Ascending aorta (tissue), 2 donors: ENCODE results near the gene FNIP2. TPM values are rescaled to one million over a fixed set of nuclear protein-coding genes. Genes with fewer than 3 reads are reported as not detected.
A peak's percentile ranks its signal among the peaks of the same experiment; 100 is the strongest.
"Not testable (repeated sequence)": the region's sequence is repeated elsewhere in the genome, so short reads cannot be mapped to it uniquely, and the experiment has no call there.

Experiments
- DNase-seq, 2 donors: peaks; one replicate each; pipeline ENCODE4 v3.0.0-alpha.2; 2019; ENCODE audit warnings: low spot score in 2 of 2
- H3K27ac ChIP-seq, 2 donors: fragments of 200-600 bp; sonication (generic); one replicate each; pipeline ENCODE4 v1.5.1; 2016 to 2017; ENCODE audit warnings: mild to moderate bottlenecking in 1 of 2
- H3K27me3 ChIP-seq: fragments of 200-600 bp; sonication (generic); one replicate; pipeline ENCODE4 v1.5.1; 2017
- H3K36me3 ChIP-seq, 2 donors: fragments of 200-600 bp; sonication (generic); one replicate each; pipeline ENCODE4 v1.5.1; 2016
- H3K4me1 ChIP-seq, 2 donors: fragments of 200-600 bp; sonication (generic); one replicate each; pipeline ENCODE4 v1.5.1; 2016 to 2017; ENCODE audit warnings: mild to moderate bottlenecking in 1 of 2
- H3K4me3 ChIP-seq, 2 donors: fragments of 200-600 bp; sonication (generic); one replicate each; pipeline ENCODE4 v1.5.1; 2016 to 2017; ENCODE audit warnings: mild to moderate bottlenecking in 1 of 2
- H3K9me3 ChIP-seq, 2 donors: fragments of 200-600 bp; sonication (generic); one replicate each; pipeline ENCODE4 v1.5.1; 2016
- CTCF ChIP-seq, 3 experiments: fragments of 200-600 bp in 2 of 3; fragments of 450-650 bp in 1 of 3; sonication (generic) in 2 of 3; IDR thresholded peaks; one replicate each; pipeline ENCODE4 v1.5.1; 2016 to 2019; ENCODE audit warnings: antibody characterized with exemption in 3 of 3, mild to moderate bottlenecking in 1 of 3, moderate library complexity in 1 of 3
- intact Hi-C: fragments of 100-400 bp; cut with DNase I; formaldehyde crosslinking; loops from one replicate; pipeline ENCODE4 v1.15.1; 2023
- total RNA-seq: library from RNA; depleted of rRNA; stranded (reverse); fragments of >200 nt; gene quantifications from one replicate; pipeline ENCODE4 v1.1.0, GENCODE V29; 2016

The FNIP2 gene
- total RNA-seq, 1 donor from 2014 or later: 44.1 TPM

GRCh38 chr4:158826057-158826456, 57.2 kb downstream of the FNIP2 start:
- intact Hi-C loops: no loop called here
- H3K4me1 ChIP-seq: peaks cover 18 to 47% of the 10 kb centered on the region in 2 donors
- H3K27me3 ChIP-seq: no peaks in the 10 kb centered on the region
- H3K4me3 ChIP-seq: no peak overlapping the region
- no peaks in the 10 kb centered on the region for H3K9me3 ChIP-seq
- H3K27ac ChIP-seq: peak overlapping the region; percentile 80 to 87
- H3K36me3 ChIP-seq: peaks cover 11 to 14% of the 10 kb centered on the region in 2 donors
- no peak for TF ChIP-seq CTCF (IDR thresholded peaks at IDR 0.05)
- no peak for DNase-seq

- Histone ChIP-seq H3K27ac (peak overlapping the region in 1 of 2 donors; percentile 87), H3K4me3 (no peak overlapping the region), H3K27me3 (no peaks in the 10 kb centered on the region), H3K9me3 (no peaks in the 10 kb centered on the region), H3K36me3 (peaks cover 14 to 18% of the 10 kb centered on the region in 2 donors), H3K4me1 (peaks cover 14 to 39% of the 10 kb centered on the region in 2 donors)
- no peak for DNase-seq
- intact Hi-C loops: no loop called here
- TF ChIP-seq CTCF (IDR thresholded peaks at IDR 0.05): no peak
Observed at GRCh38 chr4:158826882-158827281, 58.1 kb downstream of the FNIP2 start.

- H3K36me3 ChIP-seq: peaks cover 20 to 23% of the 10 kb centered on the region in 2 donors
- H3K27me3 ChIP-seq: no peaks in the 10 kb centered on the region
- TF ChIP-seq CTCF (IDR thresholded peaks at IDR 0.05): no peak
- H3K4me3 ChIP-seq: no peak overlapping the region
- no peak for DNase-seq
- H3K27ac ChIP-seq: peak overlapping the region in 1 of 2 donors; percentile 87
- H3K9me3 ChIP-seq: no peaks in the 10 kb centered on the region
- peaks cover 14 to 36% of the 10 kb centered on the region in 2 donors for H3K4me1 ChIP-seq
- intact Hi-C loops: no loop called here
Observed at GRCh38 chr4:158827543-158827981, 58.7 kb downstream of the FNIP2 start.

DNA sequence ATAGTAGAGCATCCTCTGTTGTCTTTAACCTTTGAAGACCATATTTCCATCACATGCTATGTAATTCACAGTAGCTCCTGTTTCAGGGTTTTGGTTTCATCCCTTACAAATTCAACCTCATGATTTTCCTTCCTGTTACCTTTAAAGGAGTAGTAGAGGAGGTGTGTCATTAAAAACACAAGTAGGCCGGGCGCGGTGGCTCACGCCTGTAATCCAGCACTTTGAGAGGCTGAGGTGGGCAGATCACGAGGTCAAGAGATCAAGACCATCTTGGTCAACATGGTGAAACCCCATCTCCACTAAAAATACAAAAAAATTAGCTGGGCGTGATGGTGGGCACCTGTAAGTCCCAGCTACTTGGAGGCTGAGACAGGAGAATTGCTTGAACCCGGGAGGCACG, 59.3 kb downstream of the FNIP2 start:
- H3K27ac ChIP-seq, DNase-seq, intact Hi-C loops, H3K27me3 ChIP-seq, H3K9me3 ChIP-seq, H3K4me3 ChIP-seq: not testable (repeated sequence)
- Histone ChIP-seq H3K36me3 (peaks cover 21 to 23% of the 10 kb centered on the region in 2 donors), H3K4me1 (peaks cover 14 to 35% of the 10 kb centered on the region in 2 donors)

- H3K4me3 ChIP-seq: no peak overlapping the region
- intact Hi-C loops: no loop called here
- no peak for TF ChIP-seq CTCF (IDR thresholded peaks at IDR 0.05)
- H3K9me3 ChIP-seq: no peaks in the 10 kb centered on the region
- no peak for DNase-seq
- H3K4me1 ChIP-seq: peaks cover 11 to 28% of the 10 kb centered on the region in 2 donors
- H3K36me3 ChIP-seq: peaks cover 28 to 29% of the 10 kb centered on the region in 2 donors
- no peak overlapping the region for H3K27ac ChIP-seq
- H3K27me3 ChIP-seq: no peaks in the 10 kb centered on the region
Observed at GRCh38 chr4:158829254-158829653, 60.4 kb downstream of the FNIP2 start.

- Histone ChIP-seq H3K9me3 (no peaks in the 10 kb centered on the region), H3K4me1 (no peaks in the 10 kb centered on the region), H3K27me3 (no peaks in the 10 kb centered on the region), H3K36me3 (peaks cover 35 to 38% of the 10 kb centered on the region in 2 donors), H3K4me3 (no peak overlapping the region), H3K27ac (no peak overlapping the region)
- no peak for DNase-seq
- intact Hi-C loops: no loop called here
- TF ChIP-seq CTCF (IDR thresholded peaks at IDR 0.05): no peak
Observed at GRCh38 chr4:158833602-158834001, 64.8 kb downstream of the FNIP2 start.
